ENCODE data around the gene LARGE1. TPM values are rescaled to one million over a fixed set of nuclear protein-coding genes. Genes with fewer than 3 reads are reported as not detected.

LARGE1 gene
- total and polyA plus RNA-seq, 2 of the 4 experiments (the other 2 are of a cell fraction) = 6.2 to 12.4 TPM

DNA sequence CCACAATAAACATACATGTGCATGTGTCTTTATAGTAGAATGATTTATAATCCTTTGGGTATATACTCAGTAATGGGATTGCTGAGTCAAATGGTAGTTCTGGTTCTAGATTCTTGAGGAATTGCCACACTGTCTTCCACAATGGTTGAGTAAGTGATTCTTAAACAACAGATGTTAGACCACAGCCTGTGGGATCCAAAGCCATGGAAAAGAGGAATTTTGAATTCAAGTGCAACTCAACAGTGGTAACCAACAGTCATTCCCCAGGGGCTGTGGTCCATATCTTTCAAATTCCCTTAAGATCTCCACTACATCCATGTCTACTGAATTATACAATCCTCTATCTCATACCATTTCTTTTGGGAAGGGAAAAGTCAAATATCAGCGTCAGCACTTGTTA is 321.5 kb downstream of the LARGE1 start:
- H2BK20ac ChIP-seq (ENCODE audit: low read depth, low read length) = no peak overlapping the region
- H3K4ac ChIP-seq (ENCODE audit: low read depth, low read length) = no peak overlapping the region
- no TSS peak for BruUV-seq (replicated peaks)
- no peaks in the 10 kb centered on the region for H3K36me3 ChIP-seq (ENCODE audit: control insufficient read depth, insufficient read depth, low read length)
- dilution Hi-C loops (cut with HindIII; ENCODE audit: low sequenced_read_pairs, unreplicated experiment) = no loop called here
- H3K4me2 ChIP-seq (ENCODE audit: low read depth, low read length) = no peak overlapping the region
- H3K9ac ChIP-seq (ENCODE audit: low read depth, low read length) = no peak overlapping the region
- no peaks in the 10 kb centered on the region for H3K9me3 ChIP-seq (ENCODE audit: control insufficient read depth, insufficient read depth, low read length)
- ChIA-PET POLR2A (ENCODE audit: unreplicated experiment) (no interaction called here), CTCF (no interaction called here)
- no peak overlapping the region for H2BK5ac ChIP-seq (ENCODE audit: low read depth, low read length, poor library complexity, severe bottlenecking)
- no peak overlapping the region for H3K23ac ChIP-seq (ENCODE audit: low read depth, low read length)
- H4K8ac ChIP-seq (ENCODE audit: low read depth in 2 of 2, low read length in 2 of 2) = no peak overlapping the region
- no peaks in the 10 kb centered on the region for H4K20me1 ChIP-seq (ENCODE audit: insufficient read depth, low read length)
- TF ChIP-seq RAD21 (IDR thresholded peaks at IDR 0.05; ENCODE audit: low read length) = no peak
- TF ChIP-seq SMC3 (IDR thresholded peaks at IDR 0.05; ENCODE audit: low read depth, low read length) = no peak
- TF ChIP-seq RFX5 (IDR thresholded peaks at IDR 0.05; ENCODE audit: low read depth, low read length) = no peak
- TF ChIP-seq MXI1 (IDR thresholded peaks at IDR 0.05; ENCODE audit: borderline replicate concordance, low read depth, low read length) = no peak
- TF ChIP-seq MAFK (IDR thresholded peaks at IDR 0.05; ENCODE audit: low read depth, low read length) = no peak
- no peak for TF ChIP-seq NFE2L2 (IDR thresholded peaks at IDR 0.05; ENCODE audit: low read depth, low read length)
- no peak for TF ChIP-seq CTCF (conservative IDR thresholded peaks at IDR 0.05; ENCODE audit: low read depth, low read length)
- TF ChIP-seq, protein P1, sequence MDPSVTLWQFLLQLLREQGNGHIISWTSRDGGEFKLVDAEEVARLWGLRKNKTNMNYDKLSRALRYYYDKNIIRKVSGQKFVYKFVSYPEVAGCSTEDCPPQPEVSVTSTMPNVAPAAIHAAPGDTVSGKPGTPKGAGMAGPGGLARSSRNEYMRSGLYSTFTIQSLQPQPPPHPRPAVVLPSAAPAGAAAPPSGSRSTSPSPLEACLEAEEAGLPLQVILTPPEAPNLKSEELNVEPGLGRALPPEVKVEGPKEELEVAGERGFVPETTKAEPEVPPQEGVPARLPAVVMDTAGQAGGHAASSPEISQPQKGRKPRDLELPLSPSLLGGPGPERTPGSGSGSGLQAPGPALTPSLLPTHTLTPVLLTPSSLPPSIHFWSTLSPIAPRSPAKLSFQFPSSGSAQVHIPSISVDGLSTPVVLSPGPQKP (IDR thresholded peaks at IDR 0.05; ENCODE audit: borderline replicate concordance, low read depth, low read length) = no peak
- TF ChIP-seq POLR2A (IDR thresholded peaks at IDR 0.05; ENCODE audit: low read depth, low read length) = no peak
- no peak overlapping the region for H2BK120ac ChIP-seq (ENCODE audit: low read depth, low read length)
- H3K27ac ChIP-seq (ENCODE audit: insufficient read depth, low read length) = no peak overlapping the region
- no peaks in the 10 kb centered on the region for H3K27me3 ChIP-seq (ENCODE audit: control insufficient read depth, insufficient read depth, low read length)
- in situ Hi-C loops (cut with MboI; ENCODE audit: low sequenced_read_pairs) = no loop called here
- H3K4me3 ChIP-seq (ENCODE audit: insufficient read depth, low read depth, low read length) = no peak overlapping the region
- intact Hi-C loops (cut with micrococcal nuclease) = no loop called here
- DNase-seq = no peak
- H4K5ac ChIP-seq (ENCODE audit: low read depth, low read length) = no peak overlapping the region
- H3K79me1 ChIP-seq (ENCODE audit: low read depth in 1 of 2, low read length in 2 of 2) = no peaks in the 10 kb centered on the region
- no peak overlapping the region for H3K18ac ChIP-seq (ENCODE audit: low read depth, low read length)
- H2AK9ac ChIP-seq (replicated peaks; ENCODE audit: low read depth, low read length, poor library complexity) = no peak overlapping the region
- H2AK5ac ChIP-seq (ENCODE audit: low read depth, low read length) = no peak overlapping the region
- no peak overlapping the region for H3K56ac ChIP-seq (ENCODE audit: extremely low read depth, insufficient read depth, low read length)
- H2BK15ac ChIP-seq (ENCODE audit: low read depth, low read length) = no peak overlapping the region
- no peak overlapping the region for H3K14ac ChIP-seq (replicated peaks; ENCODE audit: low read depth, low read length)
- no peak overlapping the region for H4K91ac ChIP-seq (ENCODE audit: insufficient read depth, low read depth, low read length)
- no peak overlapping the region for H2AFZ ChIP-seq (replicated peaks; ENCODE audit: low read length, poor library complexity)
- no peaks in the 10 kb centered on the region; the same call in 1 of the 2 replicates for H3K9me1 ChIP-seq (ENCODE audit: insufficient read depth, low read length)
- no CpG with 5 or more reads among the region's 1 CpG for WGBS, 2 experiments (ENCODE audit: extremely low coverage in 2 of 2, insufficient read length in 1 of 2)
- ATAC-seq (ENCODE audit: low read depth) = no peak
- no peaks in the 10 kb centered on the region for H3K4me1 ChIP-seq (ENCODE audit: control insufficient read depth, insufficient read depth, low read length)

Data from IMR-90 (cell line).